GM18526 (cell line): Measurements from ENCODE around the gene ZFYVE16.

ENCODE experiments used
- POLR2A ChIP-seq: IDR thresholded peaks from 3 replicates; pipeline ENCODE4 v1.6.1; 2011; ENCODE audit not compliant: insufficient read length; ENCODE audit errors: extremely low read depth

Gene ZFYVE16

DNA sequence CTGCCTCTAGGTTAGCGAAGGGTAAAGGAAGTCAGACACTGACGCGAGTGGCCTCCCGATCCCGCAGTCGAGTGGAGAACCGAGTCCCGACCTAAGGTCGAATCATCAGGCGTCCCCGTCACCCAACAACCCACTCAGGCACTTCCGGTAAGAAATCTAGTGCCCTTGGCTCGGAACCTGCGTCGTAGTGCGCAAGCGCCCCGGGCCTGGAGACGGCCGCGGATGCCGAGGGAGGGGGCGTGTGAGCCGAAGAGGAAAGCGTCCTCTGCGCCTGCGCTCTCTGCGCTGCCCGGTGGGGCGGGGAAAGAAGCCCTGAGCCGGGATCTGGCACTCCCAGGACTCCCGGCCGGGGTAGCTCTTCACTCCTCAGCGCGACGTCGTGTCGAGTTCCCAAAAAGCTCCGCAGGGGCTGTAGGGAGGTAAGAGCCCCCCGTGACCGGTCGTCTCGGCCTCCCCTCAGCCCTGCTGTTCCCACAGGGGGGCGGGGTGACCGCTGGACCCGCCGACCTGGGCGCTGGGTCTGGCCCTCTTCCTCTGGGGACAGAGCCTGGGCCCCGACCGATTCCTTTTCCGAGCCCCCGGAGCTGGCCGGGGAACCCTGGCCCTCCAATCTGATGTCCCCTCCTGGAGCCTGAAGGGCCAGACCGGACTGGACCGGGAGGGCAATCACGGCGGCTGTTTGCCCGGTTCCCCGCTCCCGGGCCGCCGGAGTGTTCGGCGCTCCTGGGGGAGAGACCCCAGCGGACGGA is at the start of gene ZFYVE16:
Gene ZFYVE16, plus strand, starts transcription at position 330 of the 749 bp plus-strand sequence. CDS start 26,084 bp downstream, outside the sequence.
- peak; percentile 85 for TF ChIP-seq POLR2A

DNA sequence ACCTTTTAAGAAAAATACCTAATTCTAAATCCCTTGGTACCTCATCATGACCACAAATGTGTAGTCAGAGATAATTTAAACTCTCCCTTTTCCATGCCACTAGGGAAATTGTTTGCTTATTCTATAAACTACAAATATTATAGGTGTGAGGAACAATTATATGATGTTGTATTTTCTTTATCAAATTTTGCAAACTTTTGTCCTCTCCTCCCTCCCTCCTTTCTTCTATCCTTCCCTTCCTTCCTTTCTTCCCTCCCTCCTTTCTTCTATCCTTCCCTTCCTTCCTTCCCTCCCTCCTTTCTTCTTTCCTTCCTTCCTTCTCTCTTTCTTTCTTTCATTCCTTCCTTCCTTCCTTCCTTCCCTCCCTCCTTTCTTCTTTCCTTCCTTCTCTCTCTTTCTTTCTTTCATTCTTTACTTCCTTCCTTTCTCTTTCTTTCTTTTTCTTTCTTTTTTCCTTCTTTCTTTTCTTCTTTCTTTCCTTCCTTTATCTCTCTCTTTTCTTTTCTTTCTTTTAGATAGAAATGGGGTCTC is 46.9 kb upstream of the ZFYVE16 start:
- TF ChIP-seq POLR2A = no peak

DNA sequence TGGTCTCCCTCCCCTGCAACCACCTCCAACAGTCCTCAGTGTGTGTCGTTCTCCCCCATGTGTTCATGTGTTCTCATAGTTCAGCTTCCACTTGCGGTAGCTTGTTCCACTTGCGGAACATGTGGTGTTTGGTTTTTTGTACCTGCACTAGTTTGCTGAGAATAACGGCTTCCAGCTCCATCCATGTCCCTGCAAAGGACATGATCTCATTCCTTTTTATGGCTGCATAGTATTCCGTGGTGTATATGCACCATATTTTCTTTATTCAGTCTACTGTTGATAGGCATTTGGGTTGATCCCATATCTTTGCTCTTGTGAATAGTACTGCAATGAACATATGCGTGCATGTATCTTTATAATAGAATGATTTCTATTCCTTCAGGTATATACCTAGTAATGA is 43.0 kb upstream of the ZFYVE16 start:
- TF ChIP-seq POLR2A = no peak

DNA sequence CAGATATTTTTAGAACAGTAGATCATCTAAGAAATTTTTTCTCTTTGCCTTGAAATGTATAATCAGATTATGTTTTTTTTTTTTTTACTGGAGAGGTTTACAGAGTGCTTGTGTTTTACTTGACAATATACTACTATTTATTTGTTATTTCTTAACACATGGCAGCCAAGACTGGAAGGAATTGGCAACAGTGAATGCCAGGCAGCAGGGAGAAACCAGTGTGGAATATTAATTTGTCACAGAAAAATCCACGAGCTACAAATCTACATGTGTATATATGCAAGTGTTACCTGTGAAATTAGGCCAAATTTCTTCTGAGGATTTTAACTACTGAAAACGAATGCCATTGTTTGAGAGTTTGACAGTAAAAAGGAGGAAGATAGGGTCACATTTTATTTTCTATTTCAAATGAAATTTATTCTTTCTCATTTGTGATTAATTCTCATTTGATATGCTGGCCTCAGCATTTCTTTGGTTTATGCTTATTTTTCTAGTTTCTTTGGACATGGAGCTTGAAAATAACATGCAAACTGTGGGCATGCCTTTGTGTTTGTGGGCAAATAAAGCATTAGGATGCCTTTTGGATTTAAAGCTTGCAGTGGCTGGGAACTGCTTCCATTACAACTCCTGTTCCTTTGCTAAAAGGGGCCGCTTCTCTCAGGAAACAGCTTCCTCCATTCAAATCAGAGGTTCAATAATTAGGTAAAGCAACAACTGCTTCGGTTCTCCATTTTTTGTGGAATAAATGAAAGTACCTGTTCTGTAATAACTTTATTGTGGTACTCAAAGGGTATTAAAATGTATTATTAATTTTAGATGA is 39.0 kb upstream of the ZFYVE16 start:
- no peak for TF ChIP-seq POLR2A

DNA sequence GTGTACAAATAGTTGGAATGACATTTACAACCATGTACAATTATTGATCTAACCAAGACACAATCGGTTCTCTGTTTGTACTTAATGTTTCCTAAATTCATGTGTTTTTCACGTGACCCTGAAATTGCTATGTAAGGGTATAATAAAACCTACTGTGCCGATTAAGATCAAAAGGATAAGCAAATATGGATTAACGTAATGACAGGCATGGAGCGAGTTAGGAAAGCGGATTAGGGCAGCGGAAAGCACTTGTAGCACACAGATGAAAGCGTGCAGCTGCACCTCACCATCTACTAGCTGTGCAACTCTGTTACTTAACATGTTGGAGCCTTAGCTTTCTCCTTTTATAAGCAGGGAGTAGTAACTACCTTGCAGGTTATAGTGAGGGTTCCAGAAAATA is 38.3 kb upstream of the ZFYVE16 start:
- TF ChIP-seq POLR2A = no peak

DNA sequence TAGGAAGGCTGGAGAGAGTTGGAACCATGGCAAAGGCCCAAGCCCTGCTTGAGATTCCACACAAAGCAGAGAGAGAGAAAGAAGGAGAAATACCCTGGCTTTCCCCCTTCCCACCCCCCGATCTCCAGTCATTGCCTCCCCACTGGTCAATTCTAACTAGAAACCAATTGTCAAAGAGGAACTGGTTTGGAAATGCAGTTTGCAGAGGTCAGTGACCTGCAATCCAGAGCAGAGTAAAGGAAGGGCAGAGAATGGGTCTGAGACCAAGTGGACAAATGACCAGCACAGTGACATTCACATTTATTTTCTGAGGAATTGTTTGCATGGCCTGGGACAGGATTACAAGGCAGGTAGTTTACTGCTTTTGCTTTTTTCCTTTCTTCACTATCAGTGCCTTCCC is 37.5 kb upstream of the ZFYVE16 start:
- no peak for TF ChIP-seq POLR2A

DNA sequence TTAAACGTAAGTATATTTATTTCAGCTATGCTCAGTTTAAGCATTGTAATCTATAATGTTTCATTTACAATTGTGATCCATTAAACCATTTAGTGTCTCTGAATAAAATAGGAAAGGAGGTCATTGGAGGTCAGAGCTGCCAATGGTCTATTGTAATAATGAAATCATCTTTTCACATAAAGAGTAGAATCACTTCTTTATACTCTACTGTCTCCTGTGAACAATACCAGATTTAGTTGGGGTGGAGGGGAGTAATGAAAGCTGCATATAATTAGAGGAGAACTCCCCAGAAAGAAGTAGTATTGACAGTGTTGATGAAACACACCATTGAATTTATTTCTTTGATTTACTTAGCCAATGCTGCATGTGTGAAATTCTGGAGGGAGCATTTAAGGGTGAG is 35.1 kb upstream of the ZFYVE16 start:
- TF ChIP-seq POLR2A = no peak

DNA sequence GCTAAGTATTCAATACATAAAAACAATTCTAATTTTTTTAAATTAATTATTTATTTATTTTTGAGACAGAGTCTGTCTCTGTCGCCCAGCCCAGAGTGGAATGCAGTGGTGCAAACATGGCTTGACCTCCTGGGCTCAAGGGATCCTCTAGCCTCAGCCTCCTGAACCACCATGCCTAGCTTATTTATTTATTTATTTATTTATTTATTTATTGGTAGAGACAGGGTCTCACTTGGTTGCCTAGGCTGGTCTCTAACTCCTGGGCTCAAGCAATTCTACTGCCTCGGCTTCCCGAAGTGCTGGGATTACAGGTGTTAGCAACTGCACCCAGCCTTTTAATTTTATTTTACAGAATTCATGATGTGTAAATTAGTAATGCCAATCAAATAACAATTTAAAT is 33.7 kb upstream of the ZFYVE16 start:
- TF ChIP-seq POLR2A = no peak

DNA sequence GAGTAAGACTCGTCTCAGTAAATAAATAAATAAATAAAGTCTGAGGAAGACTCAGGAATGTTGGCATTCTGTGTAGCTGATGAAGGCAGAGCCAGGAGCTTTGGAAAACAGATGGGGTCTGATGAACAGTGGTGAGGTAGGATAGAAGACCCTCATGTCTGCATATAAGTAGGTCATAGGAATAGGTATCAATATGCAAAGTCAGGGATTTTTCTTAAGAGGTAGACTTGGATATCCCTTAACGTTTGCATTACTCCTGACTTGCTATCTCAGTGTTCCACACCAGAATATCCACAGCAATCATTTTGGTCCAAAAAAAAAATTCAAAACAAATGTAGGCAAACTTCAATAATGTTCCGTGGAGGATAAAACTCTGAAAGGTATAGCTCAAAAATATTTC is 31.3 kb upstream of the ZFYVE16 start:
- no peak for TF ChIP-seq POLR2A

DNA sequence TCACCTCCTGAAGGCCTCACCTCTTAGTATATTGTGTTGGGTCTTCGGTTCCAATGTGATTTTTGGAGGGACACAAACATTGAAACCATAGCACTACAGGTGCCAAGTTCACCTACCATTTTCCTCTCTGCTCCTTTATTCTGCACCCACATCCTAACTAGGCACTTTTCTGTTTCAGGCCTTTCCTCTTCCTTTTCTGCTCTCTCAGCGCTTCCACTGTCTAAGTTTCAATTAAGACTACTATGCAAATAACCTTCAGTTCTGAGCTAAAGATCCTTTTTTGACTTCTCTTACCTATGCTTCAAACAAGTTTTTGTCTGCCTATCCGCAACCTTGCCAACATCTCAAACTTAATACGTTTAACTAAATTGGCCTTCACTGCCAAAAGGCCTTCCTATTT is 25.4 kb upstream of the ZFYVE16 start:
- TF ChIP-seq POLR2A = no peak

DNA sequence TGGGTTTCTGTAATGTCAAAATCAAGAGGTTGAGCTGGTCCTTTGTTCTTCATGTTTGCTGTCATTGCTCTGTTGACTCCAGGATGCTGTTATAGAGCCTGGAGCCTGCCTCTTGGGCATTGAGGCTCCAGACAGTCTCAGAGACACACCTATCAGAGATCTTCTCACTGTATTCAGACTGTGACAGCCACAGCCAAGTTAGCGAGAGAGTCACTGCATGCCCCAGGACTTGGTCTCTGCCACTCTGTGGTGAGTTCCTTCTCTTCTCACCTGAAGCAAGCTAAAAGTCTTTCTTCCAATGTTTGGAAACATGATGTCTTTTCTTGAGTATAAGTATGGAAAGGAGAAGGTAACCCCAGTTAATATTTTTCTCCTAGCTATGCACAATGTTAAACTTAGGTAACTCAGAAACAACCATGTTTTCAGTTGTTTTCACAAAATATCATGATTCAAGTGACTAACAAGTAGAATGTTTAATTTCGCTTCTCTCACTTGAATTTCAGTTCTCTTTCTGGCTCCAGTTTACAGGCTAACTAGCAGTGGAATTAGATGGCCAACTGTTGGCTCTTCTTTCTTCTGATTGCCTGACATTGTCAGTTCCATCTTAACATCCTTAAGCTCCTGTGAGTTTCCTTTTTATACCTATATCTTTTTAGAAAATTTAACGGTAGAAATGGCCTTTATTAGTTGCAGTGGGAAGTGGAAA is 20.6 kb upstream of the ZFYVE16 start:
- no peak for TF ChIP-seq POLR2A

DNA sequence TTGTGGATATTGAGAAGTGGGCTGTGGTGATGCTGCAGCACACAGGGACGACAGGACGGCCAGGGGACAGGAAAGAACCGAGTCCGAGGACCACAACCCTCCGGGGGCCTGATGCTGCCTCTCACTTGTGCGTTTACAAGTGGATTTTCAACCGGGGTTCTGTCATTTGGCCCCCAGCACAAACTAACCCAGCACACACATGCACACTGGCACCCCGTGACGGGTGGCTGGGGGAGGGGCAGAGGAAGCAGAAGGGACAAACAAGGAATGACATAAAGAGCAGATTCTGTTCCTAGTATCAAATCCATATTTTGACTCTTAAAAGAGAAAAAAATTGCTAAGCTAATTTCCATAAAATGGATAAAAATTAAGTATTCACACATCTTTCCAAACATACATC is 18.3 kb upstream of the ZFYVE16 start:
- TF ChIP-seq POLR2A = no peak

DNA sequence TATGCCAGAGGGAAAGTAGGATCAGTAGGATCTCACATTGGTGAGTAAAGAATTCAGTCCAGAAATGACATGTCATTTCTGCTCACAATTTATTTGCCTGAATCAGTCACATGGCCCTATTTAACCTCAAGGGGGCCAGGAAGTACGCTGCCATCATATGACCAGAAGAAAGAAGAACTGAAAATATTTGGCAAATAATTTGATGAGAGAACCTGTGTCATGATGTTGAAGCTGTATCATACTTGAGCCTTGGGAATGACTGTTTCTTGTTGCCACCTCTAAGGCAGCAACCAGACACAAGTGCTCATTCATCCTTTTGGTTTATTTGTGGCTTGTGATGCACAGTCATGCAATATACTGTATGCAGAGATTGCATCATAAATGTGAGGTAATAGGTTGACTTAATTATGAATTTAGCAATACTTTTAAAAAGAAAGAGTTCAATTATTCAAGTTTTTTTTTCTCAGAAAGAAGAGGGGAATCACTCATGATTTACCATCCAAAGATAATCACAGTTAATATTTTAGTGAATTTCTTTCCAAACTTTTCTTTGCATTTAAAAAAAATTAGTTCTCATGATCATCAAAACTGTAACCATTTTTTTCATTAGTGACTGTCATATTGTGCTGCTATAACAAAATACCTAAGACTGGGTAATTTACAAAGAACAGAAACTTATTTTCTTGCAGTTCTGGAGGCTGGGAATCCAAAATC is 8.2 kb upstream of the ZFYVE16 start:
- no peak for TF ChIP-seq POLR2A

DNA sequence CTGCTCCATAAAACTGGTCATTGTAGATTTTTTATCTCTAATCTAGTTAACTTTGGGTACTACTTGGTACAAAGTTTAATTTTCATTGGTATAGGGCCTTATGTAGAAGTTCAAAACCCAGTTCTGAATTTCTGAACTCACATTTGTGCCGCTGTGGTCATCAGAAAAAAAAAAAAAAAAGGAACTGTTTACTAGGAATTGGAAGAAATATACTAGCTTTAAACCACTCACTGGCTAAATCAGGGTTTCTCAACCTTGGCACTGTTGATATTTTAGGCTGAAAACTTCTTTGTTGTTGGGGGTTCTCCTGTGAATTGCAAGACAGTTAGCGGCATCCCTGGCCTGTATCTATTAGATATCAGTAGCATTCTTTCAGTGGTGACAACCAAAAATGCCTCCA is 4.1 kb upstream of the ZFYVE16 start:
- no peak for TF ChIP-seq POLR2A
